ENCODE measurements around the gene SP6. TPM values are rescaled to one million over a fixed set of nuclear protein-coding genes. Genes with fewer than 3 reads are reported as not detected.
A peak's percentile ranks its signal among the peaks of the same experiment; 100 is the strongest.

Gene SP6
- total RNA-seq, 1 experiment from 2014 or later, result 4.6 TPM

DNA sequence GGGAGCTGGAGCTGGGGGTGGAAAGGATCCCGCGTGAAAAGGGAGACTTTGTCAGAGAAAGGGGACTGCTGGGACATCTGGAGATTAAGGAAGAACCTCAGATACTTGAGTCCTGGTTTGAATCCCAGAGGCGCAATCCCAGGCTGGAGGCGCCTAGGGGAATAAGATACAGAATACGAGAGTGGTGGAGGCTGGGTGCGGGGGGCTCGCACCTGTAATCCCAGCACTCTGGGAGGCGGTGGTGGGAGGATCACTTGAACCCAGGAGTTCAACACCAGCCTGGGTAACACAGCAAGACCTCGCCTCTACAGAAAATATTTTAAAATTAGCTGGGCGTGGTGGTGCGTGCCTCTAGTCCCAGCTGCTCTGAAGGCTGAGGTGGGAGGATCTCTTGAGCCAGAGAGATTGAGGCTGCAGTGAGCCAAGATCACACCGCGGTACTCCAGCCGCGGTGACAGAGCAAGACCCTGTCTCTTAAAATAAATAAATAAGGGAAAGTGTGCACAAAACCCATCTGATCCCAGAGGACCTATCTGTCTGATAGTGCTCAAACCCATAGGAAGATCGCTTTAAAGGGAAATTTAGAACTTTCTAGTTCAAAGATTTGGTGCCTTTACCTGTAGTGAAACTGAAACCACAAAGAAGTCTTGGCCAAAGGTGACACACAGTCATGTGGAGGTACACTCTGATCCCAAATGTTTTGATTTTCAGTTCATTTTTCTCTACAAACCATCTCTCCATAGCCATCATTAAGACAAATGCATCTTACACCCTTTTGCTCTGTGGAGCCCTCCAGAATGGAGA, 9.3 kb downstream of the SP6 start:
- in situ Hi-C loops (cut with HindIII; ENCODE audit: low pct_unique_long_range_greater_than_20kb, low sequenced_read_pairs), result no loop called here

DNA sequence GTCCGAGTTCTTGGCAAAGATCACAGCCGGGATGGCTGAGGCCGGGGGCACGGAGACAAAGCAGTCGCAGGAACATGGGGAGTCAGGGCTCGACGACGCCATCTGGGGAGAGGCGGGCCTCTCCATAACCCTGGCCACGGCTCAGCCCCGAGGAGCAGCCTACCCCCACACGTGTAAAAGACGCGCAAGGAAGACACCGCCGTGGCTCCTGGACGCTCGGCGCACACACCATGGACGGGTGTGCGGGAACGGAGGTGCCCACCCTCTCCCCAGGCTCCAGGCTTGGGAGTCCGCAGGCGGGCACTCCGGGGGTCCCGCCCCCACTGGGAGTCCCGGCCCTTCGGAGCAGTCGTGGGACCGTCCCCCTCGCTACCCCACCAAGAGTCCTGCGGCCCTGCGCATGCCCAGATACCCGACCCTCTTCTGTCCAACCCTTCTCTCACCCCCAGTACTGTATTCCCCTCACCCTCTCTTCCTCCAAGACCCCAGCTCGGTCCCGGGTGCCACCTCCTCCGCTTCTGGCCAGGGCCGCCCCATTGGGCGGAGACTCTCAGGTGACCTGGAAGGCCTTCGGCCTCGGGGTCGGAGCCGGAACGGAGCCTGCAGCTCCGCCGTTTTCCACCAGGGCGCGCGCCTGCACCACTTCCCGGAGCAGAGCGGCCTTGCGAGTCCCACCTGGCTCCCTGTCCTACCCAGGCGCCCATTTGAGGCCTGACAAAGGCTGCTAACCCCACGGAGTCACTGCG, 10.0 kb downstream of the SP6 start, which contains the start of gene SCRN2:
TSS of gene SCRN2 (minus strand) at position 532 of the 746 bp plus-strand sequence. CDS start at position 102, 430 bp downstream.
- in situ Hi-C loops (cut with HindIII; ENCODE audit: low pct_unique_long_range_greater_than_20kb, low sequenced_read_pairs), result no loop called here
- peak; percentile 88 for DNase-seq (ENCODE audit: low read depth)

More for the DNA sequence above, 9.3 kb downstream of the SP6 start:
- no peak for DNase-seq (ENCODE audit: low read depth)

DNA sequence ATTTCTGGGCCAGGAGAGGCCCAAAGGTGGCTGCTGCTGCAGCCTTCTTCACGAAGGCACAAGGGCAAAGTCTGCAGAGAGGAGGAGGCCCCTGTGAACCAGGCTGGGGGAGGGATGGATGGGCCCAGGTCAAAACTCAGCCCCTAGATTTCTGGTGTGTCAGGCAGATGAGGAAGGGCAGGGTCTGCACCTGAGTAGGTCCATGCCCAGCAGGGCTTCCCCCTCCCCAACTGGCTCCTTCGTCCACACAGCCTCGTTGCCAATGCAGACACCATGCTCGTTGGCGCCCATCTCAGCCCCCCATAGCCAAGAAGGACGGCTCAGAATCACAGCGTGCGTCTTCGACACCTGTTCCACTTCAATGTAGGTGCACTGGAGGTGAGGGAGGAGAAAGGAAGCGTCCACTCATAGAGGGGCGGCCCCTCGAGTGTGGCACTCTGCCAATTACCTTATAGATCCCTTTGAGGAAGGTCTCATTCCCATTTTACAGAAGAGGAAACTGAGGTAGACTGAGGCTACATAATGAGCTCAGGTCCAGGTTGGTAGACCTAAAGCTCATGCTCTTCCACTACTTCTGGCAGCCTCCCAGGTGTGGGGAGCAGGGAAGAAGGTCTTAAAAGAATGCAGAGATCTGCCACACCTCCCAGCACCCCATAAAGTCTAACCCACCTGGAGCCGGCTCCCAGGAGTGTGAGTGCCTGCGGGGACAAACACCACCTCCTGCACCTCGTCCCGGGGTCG, 10.8 kb downstream of the SP6 start:
- DNase-seq (ENCODE audit: low read depth), result no peak
- in situ Hi-C loops (cut with HindIII; ENCODE audit: low pct_unique_long_range_greater_than_20kb, low sequenced_read_pairs), result no loop called here

DNA sequence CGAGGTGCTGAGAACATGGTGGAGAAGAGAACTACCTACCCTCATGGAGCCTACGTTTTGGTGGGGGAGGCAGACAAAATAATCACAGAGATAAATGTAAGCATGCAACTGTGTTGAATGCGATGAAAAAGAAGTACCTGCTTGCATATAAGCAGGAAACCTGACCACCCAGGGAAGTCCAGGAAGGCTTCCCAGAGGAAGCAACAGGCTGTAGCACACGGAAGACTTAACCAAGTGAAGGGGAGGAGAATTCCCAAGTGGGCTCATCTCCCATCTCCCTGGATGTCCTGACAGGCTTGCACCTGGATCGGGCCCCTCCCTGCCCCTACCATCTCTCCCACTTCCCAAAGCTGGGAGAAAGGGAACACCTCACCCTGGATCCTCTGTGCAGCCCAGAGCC, 11.9 kb downstream of the SP6 start:
- in situ Hi-C loops (cut with HindIII; ENCODE audit: low pct_unique_long_range_greater_than_20kb, low sequenced_read_pairs), result no loop called here
- DNase-seq (ENCODE audit: low read depth), result no peak

DNA sequence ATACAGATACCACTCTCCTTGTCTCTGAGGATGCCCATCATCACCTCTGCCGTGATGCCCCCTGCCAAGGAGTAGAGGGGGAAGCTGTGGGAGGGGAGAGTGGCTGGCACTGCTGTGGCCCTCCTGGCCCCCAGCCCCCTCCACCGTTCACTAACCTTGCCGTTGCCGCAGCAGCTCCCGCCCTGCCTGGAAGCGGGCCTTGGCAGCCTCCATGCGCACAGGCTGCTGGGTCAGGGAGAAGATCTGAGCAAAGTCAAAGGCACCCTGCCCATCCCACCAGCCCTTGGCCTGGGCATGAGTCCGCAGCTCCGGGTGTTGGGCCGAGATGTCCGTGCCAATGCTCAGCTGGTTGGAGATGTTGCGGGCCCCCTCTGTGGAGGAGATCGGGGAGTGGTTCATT, 12.3 kb downstream of the SP6 start:
- in situ Hi-C loops (cut with HindIII; ENCODE audit: low pct_unique_long_range_greater_than_20kb, low sequenced_read_pairs), result no loop called here

DNA sequence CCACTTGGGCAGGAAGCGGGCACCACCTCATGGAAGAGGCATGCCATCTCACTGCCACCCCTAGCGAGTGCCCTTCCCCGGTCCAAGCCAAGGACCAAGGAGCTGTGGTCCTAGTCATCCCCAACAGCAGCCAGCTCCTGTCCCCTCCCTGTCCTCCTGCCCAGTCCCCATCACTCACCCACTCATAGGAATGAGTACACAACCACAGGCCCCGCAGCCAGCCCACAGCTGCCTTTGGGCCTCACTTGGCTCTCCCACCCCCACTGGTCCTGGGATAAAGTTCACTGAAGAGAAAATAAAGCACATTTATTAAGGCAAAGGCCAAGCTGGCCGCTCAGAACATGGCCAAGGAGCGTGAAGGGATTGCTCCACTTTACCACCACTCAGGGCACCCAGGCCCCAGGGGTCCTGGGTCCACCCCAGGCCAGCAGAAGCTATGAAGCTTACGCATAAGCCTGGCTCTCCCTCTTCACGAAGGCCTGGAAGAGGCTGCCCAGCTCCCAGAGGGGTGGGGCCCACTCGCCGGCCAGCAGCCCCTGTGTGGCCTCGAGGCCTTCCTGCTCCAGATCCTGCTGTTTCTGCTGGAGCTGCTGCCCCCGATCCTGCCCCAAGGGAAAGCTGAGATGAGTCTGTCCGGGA, 13.4 kb downstream of the SP6 start:
- DNase-seq (ENCODE audit: low read depth), result no peak
- in situ Hi-C loops (cut with HindIII; ENCODE audit: low pct_unique_long_range_greater_than_20kb, low sequenced_read_pairs), result no loop called here

More for the DNA sequence above, 12.3 kb downstream of the SP6 start:
- DNase-seq (ENCODE audit: low read depth), result no peak

DNA sequence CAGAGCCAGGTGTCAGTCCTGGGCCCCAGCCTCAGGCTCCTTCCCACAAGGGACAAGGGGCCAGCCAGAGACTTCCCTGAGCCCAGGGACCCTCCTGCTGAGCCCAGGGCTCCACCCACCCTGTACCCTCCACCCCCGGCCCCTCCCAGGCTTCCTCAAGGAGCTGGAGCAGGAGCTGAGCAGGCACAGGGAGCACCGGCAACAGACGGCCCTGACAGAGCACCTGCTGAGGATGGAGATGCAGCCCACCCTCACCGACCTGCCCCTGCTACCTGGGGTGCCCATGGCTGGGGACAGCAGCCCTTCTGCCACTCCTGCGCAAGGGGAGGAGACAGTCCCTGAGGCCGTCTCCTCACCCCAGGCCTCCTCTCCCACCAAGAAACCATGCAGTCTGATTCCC, 14.4 kb downstream of the SP6 start:
- in situ Hi-C loops (cut with HindIII; ENCODE audit: low pct_unique_long_range_greater_than_20kb, low sequenced_read_pairs), result no loop called here
- DNase-seq (ENCODE audit: low read depth), result no peak

DNA sequence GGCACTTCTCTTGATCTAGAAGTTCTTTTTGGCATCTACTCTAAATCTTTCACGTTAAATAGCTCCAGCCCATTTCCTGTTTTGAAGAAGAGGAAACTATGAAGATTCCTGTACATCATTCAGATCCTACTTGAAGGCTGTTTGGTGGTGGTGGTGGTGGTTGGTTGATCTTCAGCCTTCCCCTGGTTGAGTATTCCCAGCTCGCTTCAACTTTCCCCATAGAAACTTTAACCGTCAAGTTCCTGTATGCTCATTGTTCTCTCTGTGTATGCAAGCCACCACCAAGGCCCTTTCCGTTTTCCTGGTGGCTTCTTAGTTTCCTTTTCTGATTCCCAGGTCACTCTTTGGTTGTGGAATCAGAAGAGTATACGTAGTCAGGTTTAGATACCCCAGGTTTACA, 16.2 kb downstream of the SP6 start:
- no peak for DNase-seq (ENCODE audit: low read depth)
- in situ Hi-C loops (cut with HindIII; ENCODE audit: low pct_unique_long_range_greater_than_20kb, low sequenced_read_pairs), result no loop called here

DNA sequence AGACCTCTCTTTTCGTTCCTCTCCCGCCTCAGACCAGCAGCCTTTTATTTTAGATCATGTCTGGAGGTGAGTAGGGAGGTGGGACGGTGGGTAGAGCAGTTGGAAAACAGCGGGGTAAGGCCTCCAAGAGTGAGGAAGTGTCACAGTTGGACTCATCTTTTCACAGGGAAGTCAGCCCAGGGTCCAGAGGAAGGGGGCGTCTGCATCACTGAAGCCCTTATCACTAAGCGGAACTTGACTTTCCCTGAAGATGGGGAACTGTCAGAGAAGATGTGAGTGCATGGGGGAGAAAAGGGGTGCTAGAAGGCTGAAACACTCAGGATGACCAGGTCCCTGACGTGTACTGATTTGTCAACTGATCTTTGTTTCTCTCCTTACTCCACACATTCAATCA, 19.0 kb downstream of the SP6 start:
- in situ Hi-C loops (cut with HindIII; ENCODE audit: low pct_unique_long_range_greater_than_20kb, low sequenced_read_pairs), result no loop called here
- no peak for DNase-seq (ENCODE audit: low read depth)

DNA sequence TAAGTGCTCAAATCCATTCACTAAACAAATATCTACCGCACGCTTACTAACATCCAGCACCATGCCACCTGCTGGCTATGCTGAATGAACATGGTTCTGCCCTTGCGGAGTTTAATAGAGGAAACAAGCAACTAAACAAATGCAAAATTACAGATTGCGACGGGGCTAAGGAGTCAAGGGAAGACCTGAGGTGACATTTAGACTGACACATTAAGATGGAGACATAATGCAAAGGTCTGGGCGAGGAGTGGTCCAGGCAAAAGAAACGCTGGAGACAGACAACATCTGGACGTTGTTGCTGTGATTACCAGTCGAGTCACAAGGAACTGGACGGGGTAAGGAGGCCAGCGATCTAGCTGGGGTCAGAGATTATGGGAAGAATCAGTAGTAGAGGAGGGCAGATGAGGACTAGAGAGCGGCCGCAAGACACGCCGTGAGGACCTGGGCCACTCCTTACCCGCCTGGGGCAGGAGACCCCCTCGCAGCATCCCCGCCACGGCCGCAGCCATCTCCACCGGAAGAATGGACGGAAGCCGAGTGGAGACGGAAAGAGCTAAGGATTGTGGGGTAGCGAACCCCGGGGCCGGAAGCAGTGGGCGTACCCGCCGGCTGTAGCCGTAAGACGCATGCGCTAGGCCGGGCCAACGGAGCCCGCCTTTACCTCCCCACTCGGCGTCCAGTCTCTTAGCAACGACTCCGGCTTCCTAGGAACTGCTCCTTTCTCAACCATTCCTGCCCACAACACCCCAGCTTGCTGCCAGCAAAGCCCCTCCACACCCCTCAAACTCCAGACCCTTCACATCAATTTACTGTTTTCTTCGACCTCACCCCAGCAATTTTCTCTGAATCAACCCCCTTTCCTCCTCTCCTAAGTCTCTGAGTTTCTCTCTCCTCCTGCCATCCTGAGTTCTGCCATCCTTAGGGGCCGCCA, 19.7 kb downstream of the SP6 start, which contains the start of the genes LRRC46 and MRPL10:
TSS of gene LRRC46 (plus strand) at position 668 of the 931 bp plus-strand sequence. CDS start 320 bp downstream, outside the sequence.
TSS of gene MRPL10 (minus strand) at position 539 of the 931 bp plus-strand sequence. CDS start at position 509, 30 bp downstream.
- DNase-seq (ENCODE audit: low read depth), result peak; percentile 88
- in situ Hi-C loops (cut with HindIII; ENCODE audit: low pct_unique_long_range_greater_than_20kb, low sequenced_read_pairs), result no loop called here

DNA sequence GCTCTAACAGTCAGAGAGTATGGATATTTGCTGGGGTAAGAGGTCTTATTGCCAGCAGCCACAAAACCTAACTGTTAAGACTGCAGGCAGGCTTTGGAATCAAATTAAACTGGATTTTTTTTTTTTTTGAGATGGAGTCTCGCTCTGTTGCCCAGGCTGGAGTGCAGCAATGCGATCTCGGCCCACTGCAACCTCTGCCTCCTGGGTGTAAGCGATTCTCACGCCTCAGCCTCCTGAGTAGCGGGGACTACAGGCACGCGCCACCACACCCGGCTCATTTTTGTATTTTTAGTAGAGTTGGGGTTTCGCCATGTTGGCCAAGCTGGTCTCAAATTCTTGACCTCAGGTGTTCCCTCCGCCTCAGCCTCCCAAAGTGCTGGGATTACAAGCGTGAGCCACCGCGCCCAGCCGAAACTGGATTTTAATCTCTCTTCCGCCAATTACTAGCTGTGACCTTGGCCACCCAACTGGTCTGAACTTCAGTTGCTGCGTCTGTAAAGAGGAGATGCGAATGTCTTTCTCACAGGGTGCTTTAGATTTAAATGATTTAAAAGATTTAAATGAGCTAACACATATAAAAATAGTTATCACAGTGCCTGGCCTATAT, 20.5 kb downstream of the SP6 start:
- DNase-seq (ENCODE audit: low read depth), result no peak
- in situ Hi-C loops (cut with HindIII; ENCODE audit: low pct_unique_long_range_greater_than_20kb, low sequenced_read_pairs), result no loop called here

DNA sequence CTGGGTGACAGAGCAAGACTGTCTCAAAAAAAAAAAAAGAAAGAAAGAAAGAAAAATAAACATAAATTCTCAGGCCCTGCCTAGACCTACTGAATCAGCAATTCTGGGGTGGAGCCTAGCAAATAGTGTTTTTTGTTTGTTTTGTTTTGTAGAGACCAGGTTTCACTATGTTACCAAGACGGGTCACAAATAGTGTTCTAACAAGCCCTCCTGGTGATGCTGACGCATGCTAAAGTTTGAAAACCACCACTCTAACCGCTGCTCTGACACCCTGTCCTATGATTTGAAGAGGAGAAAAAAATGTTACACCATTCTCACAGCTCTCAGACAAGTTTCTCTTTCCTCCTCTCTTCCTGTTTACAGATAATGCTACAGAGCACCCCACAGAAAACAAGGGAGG, 21.1 kb downstream of the SP6 start:
- in situ Hi-C loops (cut with HindIII; ENCODE audit: low pct_unique_long_range_greater_than_20kb, low sequenced_read_pairs), result no loop called here
- DNase-seq (ENCODE audit: low read depth), result peak; percentile 76

DNA sequence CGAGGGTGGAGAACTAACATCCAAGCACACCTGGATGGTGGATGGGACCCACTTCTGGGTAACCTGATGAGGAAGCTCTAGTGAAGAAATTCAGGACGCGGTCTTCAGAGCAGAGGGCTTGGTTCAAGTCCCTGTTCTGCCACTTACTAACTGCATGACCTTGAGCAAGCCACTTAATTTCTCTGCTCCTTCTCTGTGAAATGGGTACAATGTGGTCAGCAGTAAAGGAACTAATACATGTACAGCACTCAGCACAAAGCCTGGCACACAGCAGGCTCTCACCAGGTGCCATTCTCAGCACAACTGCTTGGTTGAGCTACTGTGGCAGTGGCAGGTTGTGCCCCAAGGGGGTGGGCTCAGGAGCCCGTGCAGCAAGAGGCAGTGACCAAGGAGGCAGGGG, 27.4 kb downstream of the SP6 start:
- no peak for DNase-seq (ENCODE audit: low read depth)
- in situ Hi-C loops (cut with HindIII; ENCODE audit: low pct_unique_long_range_greater_than_20kb, low sequenced_read_pairs), result no loop called here

DNA sequence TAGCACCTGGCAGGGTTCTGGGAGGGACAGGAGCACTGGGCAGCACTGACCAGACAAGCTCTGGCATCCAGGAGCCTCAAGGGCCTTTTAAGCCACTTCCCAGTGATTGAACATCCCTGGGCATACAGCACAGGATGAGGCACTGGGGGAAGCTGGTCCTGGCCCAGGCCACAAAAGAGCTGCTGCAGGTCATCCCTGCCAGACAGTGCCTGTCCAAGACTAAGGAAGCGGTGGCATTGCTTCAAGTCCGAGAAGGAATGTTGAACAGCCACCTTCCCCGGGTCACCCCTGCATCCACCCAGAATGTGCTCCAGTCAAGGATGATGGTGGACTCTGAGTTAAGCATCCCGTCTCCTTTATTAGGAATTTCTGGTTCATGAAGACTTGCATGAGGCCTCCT, 28.2 kb downstream of the SP6 start:
- no peak for DNase-seq (ENCODE audit: low read depth)
- in situ Hi-C loops (cut with HindIII; ENCODE audit: low pct_unique_long_range_greater_than_20kb, low sequenced_read_pairs), result no loop called here

DNA sequence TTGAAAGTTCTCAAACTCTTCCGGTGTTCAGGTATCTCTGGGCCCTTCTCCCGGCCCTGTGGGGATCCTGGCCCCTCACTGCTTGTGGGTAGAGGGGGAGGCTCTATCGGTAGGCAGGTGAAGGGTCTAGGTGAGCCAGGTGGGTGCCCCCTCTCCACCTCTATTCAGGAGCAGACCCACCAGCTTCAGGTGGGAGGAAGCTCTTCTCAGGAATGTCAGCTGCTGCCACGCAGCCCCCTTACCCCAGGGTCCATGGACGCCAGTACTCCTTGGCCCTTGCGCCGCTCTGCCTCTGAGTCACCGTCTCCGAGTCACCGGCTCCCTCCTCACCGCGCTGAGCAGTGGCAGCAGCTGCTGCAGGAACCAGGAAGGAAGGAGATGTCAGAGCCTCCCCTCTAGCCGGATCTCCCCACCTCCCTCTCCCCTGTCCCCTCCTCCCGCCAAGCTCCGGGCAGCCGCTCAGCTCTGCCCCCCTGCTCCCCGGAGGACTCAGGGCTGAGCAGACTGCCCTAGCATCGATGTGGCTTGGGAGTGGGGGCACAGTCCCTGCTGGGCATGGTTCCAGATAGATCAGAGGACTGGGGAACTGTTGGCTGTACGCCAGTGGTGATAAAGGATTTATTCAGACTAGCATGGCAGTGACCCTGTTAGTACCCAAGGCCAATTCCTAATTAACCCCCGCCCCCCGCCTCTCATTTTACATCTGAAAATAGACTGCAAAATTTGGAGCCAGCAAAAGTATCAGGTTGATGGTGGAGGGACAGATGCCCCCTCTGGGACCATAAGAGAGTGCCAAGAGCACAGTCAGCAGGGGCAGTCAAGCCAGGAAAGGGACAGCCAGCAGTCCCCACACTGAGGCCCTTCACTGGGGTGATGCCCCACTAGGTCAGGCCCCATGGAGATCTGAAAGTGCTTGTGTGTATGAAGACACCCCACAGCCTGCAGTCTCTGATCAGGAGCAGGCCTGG, 29.3 kb downstream of the SP6 start, which contains the start of gene OSBPL7:
TSS of gene OSBPL7 (minus strand) at position 371 of the 968 bp plus-strand sequence. CDS start 1,516 bp downstream, outside the sequence.
- in situ Hi-C loops (cut with HindIII; ENCODE audit: low pct_unique_long_range_greater_than_20kb, low sequenced_read_pairs), result no loop called here
- peak; percentile 86 for DNase-seq (ENCODE audit: low read depth)

DNA sequence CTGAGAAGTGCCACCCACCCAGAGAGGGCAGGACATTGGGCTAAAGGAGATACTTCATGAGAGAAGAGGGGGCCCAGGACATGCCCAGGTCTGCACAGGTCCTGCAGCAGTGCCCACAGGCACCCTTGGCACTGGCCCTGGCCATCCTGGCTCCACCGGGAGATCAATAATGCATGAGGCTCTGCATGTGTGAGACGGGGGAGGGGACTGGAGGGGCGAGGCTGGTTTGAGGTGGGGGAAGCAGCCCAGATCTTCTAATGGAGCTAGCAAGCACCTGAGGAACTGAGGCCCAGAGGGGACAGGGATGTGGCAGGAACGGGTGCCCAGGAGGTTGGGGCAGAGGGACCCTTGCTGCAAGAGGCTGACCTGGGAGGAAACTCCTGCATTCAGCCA, 29.9 kb downstream of the SP6 start:
- DNase-seq (ENCODE audit: low read depth), result no peak
- in situ Hi-C loops (cut with HindIII; ENCODE audit: low pct_unique_long_range_greater_than_20kb, low sequenced_read_pairs), result no loop called here
